HEK293 (cell line): Measurements from ENCODE around the gene LZTR1.

Experiments
- CTCF ChIA-PET: fragments of 350-600 bp; formaldehyde crosslinking; extraction: SDS; loops from one replicate; lab custom pipeline; 2021; ENCODE audit warnings: antibody characterized with exemption; lab: Yijun Ruan, JAX
- POLR2A ChIA-PET: fragments of 300-600 bp; formaldehyde crosslinking; extraction: SDS; loops from one replicate; lab custom pipeline; 2020; ENCODE audit warnings: antibody characterized with exemption, inconsistent platforms; lab: Yijun Ruan, JAX
- H3K27ac ChIP-seq: fragments of 200-500 bp; sonication (Bioruptor generic); 2 replicates; pipeline ENCODE4 v1.5.1; 2014; ENCODE audit warnings: low read depth, low read length, control low read depth, inconsistent platforms; ENCODE audit errors: extremely low read depth
- H3K36me3 ChIP-seq, 2 experiments: fragments of 200-500 bp in 1 of 2; sonication (Bioruptor generic) in 1 of 2; 1 replicate in 1 of 2; 2 replicates in 1 of 2; pipeline ENCODE4 v1.5.1; 2014 to 2017; ENCODE audit warnings: inconsistent platforms in 2 of 2, low read length in 2 of 2; ENCODE audit not compliant: control insufficient read depth in 2 of 2, insufficient read depth in 1 of 2
- H3K4me1 ChIP-seq: fragments of 200-500 bp; sonication (Bioruptor generic); 2 replicates; pipeline ENCODE4 v1.5.1; 2014; ENCODE audit warnings: mild to moderate bottlenecking, low read length, inconsistent platforms; ENCODE audit not compliant: control insufficient read depth, insufficient read depth
- H3K4me3 ChIP-seq: 2 replicates; pipeline ENCODE4 v1.5.1; 2011; ENCODE audit warnings: low read depth, mild to moderate bottlenecking, control low read depth, low read length, moderate library complexity
- H3K9me3 ChIP-seq: fragments of 200-500 bp; sonication (Bioruptor generic); 2 replicates; pipeline ENCODE4 v1.5.1; 2014; ENCODE audit warnings: low read depth, low read length, inconsistent platforms; ENCODE audit not compliant: control insufficient read depth, insufficient read depth
- AEBP2 ChIP-seq: fragments of 450-650 bp; formaldehyde crosslinking; IDR thresholded peaks from 2 replicates; pipeline ENCODE4 v1.5.1; 2016; ENCODE audit warnings: missing biosample characterization, missing genetic modification characterization, borderline replicate concordance
- KLF10 ChIP-seq: fragments of 450-650 bp; IDR thresholded peaks from 2 replicates; pipeline ENCODE4 v1.5.1; 2018; ENCODE audit warnings: missing biosample characterization, mild to moderate bottlenecking, missing genetic modification characterization
- KLF8 ChIP-seq: fragments of 450-650 bp; formaldehyde crosslinking; IDR thresholded peaks from 2 replicates; pipeline ENCODE4 v1.5.1; 2016; ENCODE audit warnings: missing biosample characterization, missing genetic modification characterization
- MYNN ChIP-seq: fragments of 450-650 bp; formaldehyde crosslinking; IDR thresholded peaks from 2 replicates; pipeline ENCODE4 v1.5.1; 2016; ENCODE audit warnings: missing biosample characterization, missing genetic modification characterization, borderline replicate concordance
- PRDM1 ChIP-seq: fragments of 450-650 bp; formaldehyde crosslinking; IDR thresholded peaks from 2 replicates; pipeline ENCODE4; 2016; ENCODE audit warnings: missing biosample characterization, missing genetic modification characterization
- REST ChIP-seq: fragments of 450-650 bp; formaldehyde crosslinking; IDR thresholded peaks from 2 replicates; pipeline ENCODE4 v1.5.1; 2016; ENCODE audit warnings: missing biosample characterization, missing genetic modification characterization
- SETDB1 ChIP-seq: IDR thresholded peaks from one replicate; pipeline ENCODE4 v1.6.1; 2017; ENCODE audit warnings: mild to moderate bottlenecking, low read length, moderate library complexity, mixed read lengths; ENCODE audit not compliant: insufficient read length
- TSHZ1 ChIP-seq: fragments of 450-650 bp; formaldehyde crosslinking; IDR thresholded peaks from 2 replicates; pipeline ENCODE4 v1.5.1; 2016; ENCODE audit warnings: missing biosample characterization, missing genetic modification characterization, borderline replicate concordance
- WT1 ChIP-seq: fragments of 450-650 bp; formaldehyde crosslinking; IDR thresholded peaks from 2 replicates; pipeline ENCODE4 v1.5.1; 2016; ENCODE audit warnings: missing biosample characterization, missing genetic modification characterization
- ZBTB26 ChIP-seq: fragments of 450-650 bp; formaldehyde crosslinking; optimal IDR thresholded peaks from 2 replicates; pipeline ENCODE3; 2016; ENCODE audit warnings: missing biosample characterization, mild to moderate bottlenecking, missing genetic modification characterization
- ZBTB7A ChIP-seq: fragments of 450-650 bp; formaldehyde crosslinking; IDR thresholded peaks from 2 replicates; pipeline ENCODE4 v1.5.1; 2016; ENCODE audit warnings: low read depth, missing biosample characterization, missing genetic modification characterization
- ZFP37 ChIP-seq: fragments of 450-650 bp; formaldehyde crosslinking; IDR thresholded peaks from 2 replicates; pipeline ENCODE4 v1.5.1; 2016; ENCODE audit warnings: missing biosample characterization, missing genetic modification characterization
- ZNF146 ChIP-seq: fragments of 450-650 bp; formaldehyde crosslinking; IDR thresholded peaks from 2 replicates; pipeline ENCODE4 v1.5.1; 2016; ENCODE audit warnings: missing biosample characterization, missing genetic modification characterization
- ZNF174 ChIP-seq: fragments of 450-650 bp; formaldehyde crosslinking; IDR thresholded peaks from 2 replicates; pipeline ENCODE4 v1.5.0; 2017; ENCODE audit warnings: missing biosample characterization, mild to moderate bottlenecking, missing genetic modification characterization
- ZNF202 ChIP-seq: fragments of 450-650 bp; formaldehyde crosslinking; IDR thresholded peaks from 2 replicates; pipeline ENCODE4 v1.5.1; 2016; ENCODE audit warnings: missing biosample characterization, missing genetic modification characterization, borderline replicate concordance
- ZNF416 ChIP-seq: fragments of 450-650 bp; formaldehyde crosslinking; IDR thresholded peaks from 2 replicates; pipeline ENCODE4 v1.5.1; 2016; ENCODE audit warnings: missing biosample characterization, missing genetic modification characterization
- ZNF514 ChIP-seq: fragments of 450-650 bp; formaldehyde crosslinking; IDR thresholded peaks from 2 replicates; pipeline ENCODE4 v1.5.1; 2016; ENCODE audit warnings: missing biosample characterization, missing genetic modification characterization
- ZNF530 ChIP-seq: fragments of 450-650 bp; formaldehyde crosslinking; IDR thresholded peaks from 2 replicates; pipeline ENCODE4 v1.5.1; 2016; ENCODE audit warnings: low read depth, missing biosample characterization, missing genetic modification characterization
- ZNF548 ChIP-seq: fragments of 450-650 bp; formaldehyde crosslinking; IDR thresholded peaks from 2 replicates; pipeline ENCODE4 v1.5.1; 2016; ENCODE audit warnings: missing biosample characterization, missing genetic modification characterization
- ZNF561 ChIP-seq: fragments of 450-650 bp; IDR thresholded peaks from 2 replicates; pipeline ENCODE4 v1.5.1; 2018; ENCODE audit warnings: missing biosample characterization, missing genetic modification characterization, borderline replicate concordance
- ZNF629 ChIP-seq: fragments of 450-650 bp; formaldehyde crosslinking; IDR thresholded peaks from 2 replicates; pipeline ENCODE4 v1.5.1; 2017; ENCODE audit warnings: missing biosample characterization, missing genetic modification characterization
- ZNF645 ChIP-seq: fragments of 450-650 bp; formaldehyde crosslinking; IDR thresholded peaks from 2 replicates; pipeline ENCODE4; 2016; ENCODE audit warnings: missing biosample characterization, missing genetic modification characterization
- ZNF660 ChIP-seq: fragments of 450-650 bp; IDR thresholded peaks from 2 replicates; pipeline ENCODE4 v1.5.1; 2018; ENCODE audit warnings: missing biosample characterization, mild to moderate bottlenecking, missing genetic modification characterization
- ZNF704 ChIP-seq: fragments of 450-650 bp; formaldehyde crosslinking; IDR thresholded peaks from 2 replicates; pipeline ENCODE4 v1.5.1; 2016; ENCODE audit warnings: missing biosample characterization, missing genetic modification characterization
- ZNF776 ChIP-seq: fragments of 450-650 bp; formaldehyde crosslinking; IDR thresholded peaks from 2 replicates; pipeline ENCODE4 v1.5.0; 2017; ENCODE audit warnings: missing biosample characterization, missing genetic modification characterization, borderline replicate concordance

Gene LZTR1

GRCh38 chr22:20981787-20982562 lies at the start of gene LZTR1:
Gene LZTR1 (plus strand): TSS chr22:20982297. CDS start chr22:20982372, 75 bp downstream.
- Histone ChIP-seq H3K27ac (peak within 1 kb of the TSS; percentile 62), H3K4me1 (no peaks in the 10 kb centered on the region), H3K4me3 (peak within 1 kb of the TSS; percentile 78), H3K9me3 (no peaks in the 10 kb centered on the region), H3K36me3 (peaks cover 4 to 33% of the 10 kb centered on the region in 2 experiments; a peak in 2 of 3 replicates)
- ChIA-PET CTCF (interaction anchor here (0.6 to 3.2 kb wide), 15 partner anchors 9 to 208 kb away, joined by 3 to 14 read pairs (median 4); partner anchors contain the start of gene AIFM3), POLR2A (interaction anchor here (0.6 to 3.7 kb wide), 41 partner anchors 9 to 204 kb away, joined by 3 to 80 read pairs (median 4); partner anchors contain the start of genes AIFM3, CRKL, P2RX6 and THAP7)
- TF ChIP-seq ZNF561 (tag by site-specific recombination) (no peak; the same call in 1 of the 2 replicates), ZNF146 (tag by site-specific recombination) (0 out of 2 replicates have a peak, but pooled peaks have one; percentile 12), ZNF416 (tag by site-specific recombination) (no peak), ZBTB7A (tag by site-specific recombination) (no peak), MYNN (no peak; the same call in 1 of the 2 replicates), ZNF704 (tag by site-specific recombination) (peak; percentile 67; the same call in 1 of the 2 replicates), REST (tag by site-specific recombination) (no peak), PRDM1 (tag by site-specific recombination) (no peak), ZNF202 (tag by site-specific recombination) (no peak), ZFP37 (tag by site-specific recombination) (peak; percentile 97), ZBTB26 (tag by site-specific recombination) (peak; percentile 95), AEBP2 (no peak), ZNF514 (tag by site-specific recombination) (no peak), ZNF548 (tag by site-specific recombination) (no peak), ZNF660 (tag by site-specific recombination) (peak; percentile 57; the same call in 1 of the 2 replicates), ZNF645 (no peak), WT1 (tag by site-specific recombination) (0 out of 2 replicates have a peak, but pooled peaks have one; percentile 59), ZNF530 (tag by site-specific recombination) (no peak), KLF10 (no peak), ZNF776 (tag by site-specific recombination) (no peak), ZNF174 (tag by site-specific recombination) (no peak), SETDB1 (no peak), KLF8 (tag by site-specific recombination) (peak; percentile 86; the same call in 1 of the 2 replicates), TSHZ1 (no peak), ZNF629 (tag by site-specific recombination) (peak; percentile 73)
